Gastrocnemius medialis (tissue), 4 donors: ENCODE data around the gene LIPE. TPM values are rescaled to one million over a fixed set of nuclear protein-coding genes. Genes with fewer than 3 reads are reported as not detected.

Experiments
- ATAC-seq, 2 donors: fragments of 150-250 bp; one replicate each; pipeline ENCODE4 v1.9.1; 2016
- DNase-seq, 2 donors: peaks; one replicate each; pipeline ENCODE4 v3.0.0-alpha.2; 2019
- H3K27ac ChIP-seq, 4 donors: fragments of 200-600 bp; sonication (generic); 1 replicate in 1 of 4; 2 replicates in 3 of 4; pipeline ENCODE4 v1.5.1; 2016 to 2018; ENCODE audit warnings: mild to moderate bottlenecking in 2 of 4, moderate library complexity in 1 of 4
- H3K27me3 ChIP-seq, 3 donors: fragments of 200-600 bp; sonication (generic) in 2 of 3; 1 replicate in 1 of 3; 2 replicates in 2 of 3; pipeline versions ENCODE4 v1.5.1 to v1.6.0; 2016 to 2019; ENCODE audit warnings: mild to moderate bottlenecking in 1 of 3, moderate library complexity in 1 of 3
- H3K36me3 ChIP-seq, 2 donors: fragments of 200-600 bp; sonication (generic) in 1 of 2; one replicate each; pipeline ENCODE4 v1.5.1; 2017 to 2018
- H3K4me1 ChIP-seq, 2 donors: fragments of 200-600 bp; sonication (generic) in 1 of 2; one replicate each; pipeline ENCODE4 v1.5.1; 2016 to 2017; ENCODE audit warnings: mild to moderate bottlenecking in 2 of 2
- H3K4me3 ChIP-seq, 4 donors: fragments of 200-600 bp; sonication (generic) in 3 of 4; 1 replicate in 1 of 4; 2 replicates in 3 of 4; pipeline ENCODE4 v1.5.1; 2016 to 2019; ENCODE audit warnings: mild to moderate bottlenecking in 2 of 4
- H3K9me3 ChIP-seq, 3 donors: fragments of 200-600 bp; sonication (generic) in 2 of 3; 1 replicate in 1 of 3; 2 replicates in 2 of 3; pipeline ENCODE4 v1.5.1; 2016 to 2019
- CTCF ChIP-seq, 5 experiments: fragments of 450-650 bp in 3 of 5; fragments of 200-600 bp in 2 of 5; sonication (generic) in 2 of 5; IDR thresholded peaks in 4 of 5; conservative IDR thresholded peaks in 1 of 5; 1 replicate in 4 of 5; 2 replicates in 1 of 5; pipeline ENCODE4 v1.5.1; 2016 to 2019; ENCODE audit warnings: antibody characterized with exemption in 5 of 5, mild to moderate bottlenecking in 3 of 5, moderate library complexity in 3 of 5
- POLR2A ChIP-seq, 2 donors: fragments of 450-650 bp; IDR thresholded peaks; one replicate each; pipeline ENCODE4 v1.6.1; 2017; ENCODE audit warnings: antibody characterized with exemption in 2 of 2, mild to moderate bottlenecking in 2 of 2, moderate library complexity in 2 of 2
- in situ Hi-C, 4 donors: fragments of 200-750 bp; cut with MboI; loops; one replicate each; pipeline versions ENCODE4 v1.15.0 to v1.8.0; 2017; ENCODE audit warnings: low sequenced_read_pairs in 4 of 4
- intact Hi-C: fragments of 100-400 bp; cut with DNase I; formaldehyde crosslinking; loops from one replicate; pipeline ENCODE4 v1.15.1; 2023; ENCODE audit warnings: low total_unique reads
- total RNA-seq, 4 donors: library from RNA; depleted of rRNA; stranded (reverse); fragments of >200 nt; gene quantifications; one replicate each; pipeline versions ENCODE4 v1.1.0 to v1.2.3, GENCODE V29; 2016

Gene LIPE
- total RNA-seq, 4 donors from 2014 or later: 6.9 to 44.5 (median 13.7) TPM

- no peaks in the 10 kb centered on the region for H3K36me3 ChIP-seq
- H3K27me3 ChIP-seq: peaks cover 0 to 2% (median 0%) of the 10 kb centered on the region in 3 donors
- H3K27ac ChIP-seq: no peak overlapping the region
- DNase-seq (no peak), ATAC-seq (no peak)
- no peak for TF ChIP-seq CTCF (IDR thresholded peaks at IDR 0.05 in 4 of 5, conservative IDR thresholded peaks at IDR 0.05 in 1 of 5)
- TF ChIP-seq POLR2A (IDR thresholded peaks at IDR 0.05): no peak
- no peak overlapping the region for H3K4me3 ChIP-seq
- no peaks in the 10 kb centered on the region for H3K9me3 ChIP-seq
- intact Hi-C loops: no loop called here
- H3K4me1 ChIP-seq: peaks cover 8 to 11% of the 10 kb centered on the region in 2 donors
- in situ Hi-C loops: no loop called here
Measured at GRCh38 chr19:42407085-42407815, 19.9 kb downstream of the LIPE start.

- Histone ChIP-seq H3K9me3 (no peaks in the 10 kb centered on the region), H3K4me1 (peaks cover 5 to 21% of the 10 kb centered on the region in 2 donors), H3K27me3 (peaks cover 0 to 3% (median 0%) of the 10 kb centered on the region in 3 donors), H3K27ac (no peak overlapping the region), H3K36me3 (no peaks in the 10 kb centered on the region), H3K4me3 (no peak overlapping the region)
- ATAC-seq (no peak), DNase-seq (no peak)
- in situ Hi-C loops (no loop called here), intact Hi-C loops (no loop called here)
- no peak for TF ChIP-seq POLR2A (IDR thresholded peaks at IDR 0.05)
- no peak for TF ChIP-seq CTCF (IDR thresholded peaks at IDR 0.05 in 4 of 5, conservative IDR thresholded peaks at IDR 0.05 in 1 of 5)
Measured at GRCh38 chr19:42406111-42406510, 21.1 kb downstream of the LIPE start.

GRCh38 chr19:42403586-42403985, 23.6 kb downstream of the LIPE start:
- no peak for TF ChIP-seq CTCF (IDR thresholded peaks at IDR 0.05 in 4 of 5, conservative IDR thresholded peaks at IDR 0.05 in 1 of 5)
- ATAC-seq (no peak), DNase-seq (no peak)
- Histone ChIP-seq H3K4me1 (peaks cover 10 to 12% of the 10 kb centered on the region in 2 donors), H3K27ac (no peak overlapping the region), H3K9me3 (no peaks in the 10 kb centered on the region), H3K36me3 (no peaks in the 10 kb centered on the region), H3K27me3 (peaks cover 0 to 3% (median 0%) of the 10 kb centered on the region in 3 donors), H3K4me3 (no peak overlapping the region)
- in situ Hi-C loops (no loop called here), intact Hi-C loops (no loop called here)

- Histone ChIP-seq H3K4me3 (peak overlapping the region; percentile 56 to 85 (median 65)), H3K4me1 (peaks cover 11 to 16% of the 10 kb centered on the region in 2 donors), H3K9me3 (no peaks in the 10 kb centered on the region), H3K27ac (peak overlapping the region; percentile 55 to 71 (median 59)), H3K27me3 (peaks cover 0 to 3% (median 0%) of the 10 kb centered on the region in 3 donors), H3K36me3 (no peaks in the 10 kb centered on the region)
- intact Hi-C loops (no loop called here), in situ Hi-C loops (no loop called here)
- TF ChIP-seq POLR2A (IDR thresholded peaks at IDR 0.05) (no peak), CTCF (IDR thresholded peaks at IDR 0.05 in 4 of 5, conservative IDR thresholded peaks at IDR 0.05 in 1 of 5) (no peak)
- DNase-seq: no peak
- peak in 1 of 2 donors; percentile 2 for ATAC-seq
Measured at GRCh38 chr19:42402376-42403116, 24.6 kb downstream of the LIPE start.
